Neutrophil (primary cell): ENCODE measurements around the gene FZR1.

ENCODE experiments used
- H3K27ac ChIP-seq: fragments of 200-600 bp; sonication (generic); 2 replicates; pipeline ENCODE4 v1.5.1; 2016; ENCODE audit warnings: mild to moderate bottlenecking, moderate library complexity
- H3K27me3 ChIP-seq: fragments of 200-600 bp; sonication (generic); 2 replicates; pipeline ENCODE4 v1.6.0; 2016; ENCODE audit warnings: mild to moderate bottlenecking
- H3K36me3 ChIP-seq: fragments of 200-600 bp; sonication (generic); 2 replicates; pipeline ENCODE4 v1.5.1; 2017
- H3K4me1 ChIP-seq, 2 experiments: fragments of 200-600 bp in 1 of 2; sonication (generic) in 1 of 2; 1 replicate in 1 of 2; 2 replicates in 1 of 2; pipeline versions ENCODE4 v1.5.1 to v1.6.1; 2013 to 2016; ENCODE audit warnings: low read depth in 1 of 2, low read length in 1 of 2, mild to moderate bottlenecking in 1 of 2, moderate library complexity in 1 of 2; ENCODE audit not compliant: control insufficient read depth in 1 of 2, insufficient read depth in 1 of 2
- H3K4me3 ChIP-seq, 2 experiments: fragments of 200-600 bp in 1 of 2; sonication (generic) in 1 of 2; 1 replicate in 1 of 2; 2 replicates in 1 of 2; pipeline ENCODE4 v1.5.1; 2013 to 2016; ENCODE audit warnings: low read depth in 1 of 2, low read length in 1 of 2, mild to moderate bottlenecking in 1 of 2, moderate library complexity in 1 of 2
- H3K9me3 ChIP-seq: fragments of 200-600 bp; sonication (generic); 2 replicates; pipeline ENCODE4 v1.5.1; 2016
- CTCF ChIP-seq: fragments of 200-600 bp; sonication (generic); IDR thresholded peaks from 2 replicates; pipeline ENCODE4 v1.5.1; 2016; ENCODE audit warnings: antibody characterized with exemption

Gene FZR1

GRCh38 chr19:3479834-3480215, 26.3 kb upstream of the FZR1 start:
- H3K36me3 ChIP-seq: peaks cover 12% of the 10 kb centered on the region
- H3K27me3 ChIP-seq: no peaks in the 10 kb centered on the region
- H3K4me1 ChIP-seq: peaks cover 3 to 17% of the 10 kb centered on the region in 2 experiments
- no peaks in the 10 kb centered on the region for H3K9me3 ChIP-seq
- no peak overlapping the region for H3K27ac ChIP-seq
- no peak for TF ChIP-seq CTCF
- no peak overlapping the region for H3K4me3 ChIP-seq

GRCh38 chr19:3480383-3481091, 25.6 kb upstream of the FZR1 start, which contains the start of gene SMIM24:
TSS of gene SMIM24 (minus strand) at chr19:3480525. CDS start at chr19:3480463, 62 bp downstream.
- H3K27ac ChIP-seq: no peak within 1 kb of the TSS
- H3K9me3 ChIP-seq: no peaks in the 10 kb centered on the region
- H3K4me1 ChIP-seq: peaks cover 3 to 17% of the 10 kb centered on the region in 2 experiments
- peak within 1 kb of the TSS in 1 of 2 experiments; percentile 27 for H3K4me3 ChIP-seq
- H3K27me3 ChIP-seq: no peaks in the 10 kb centered on the region
- peaks cover 12% of the 10 kb centered on the region for H3K36me3 ChIP-seq
- no peak for TF ChIP-seq CTCF

GRCh38 chr19:3481241-3482090, 24.6 kb upstream of the FZR1 start:
- no peaks in the 10 kb centered on the region for H3K9me3 ChIP-seq
- no peak for TF ChIP-seq CTCF
- no peak overlapping the region for H3K4me3 ChIP-seq

GRCh38 chr19:3482507-3483225, 23.4 kb upstream of the FZR1 start:
- no peak overlapping the region for H3K27ac ChIP-seq
- peaks cover 3 to 17% of the 10 kb centered on the region in 2 experiments for H3K4me1 ChIP-seq
- H3K36me3 ChIP-seq: peaks cover 12% of the 10 kb centered on the region
- no peaks in the 10 kb centered on the region for H3K9me3 ChIP-seq
- no peak overlapping the region for H3K4me3 ChIP-seq
- H3K27me3 ChIP-seq: no peaks in the 10 kb centered on the region
- no peak for TF ChIP-seq CTCF

More at GRCh38 chr19:3481241-3482090, 24.6 kb upstream of the FZR1 start:
- Histone ChIP-seq H3K27me3 (no peaks in the 10 kb centered on the region), H3K36me3 (peaks cover 12% of the 10 kb centered on the region), H3K27ac (no peak overlapping the region), H3K4me1 (peaks cover 3 to 17% of the 10 kb centered on the region in 2 experiments)

GRCh38 chr19:3483226-3483628, 22.9 kb upstream of the FZR1 start, which contains the start of gene SMIM44:
TSS of gene SMIM44 (minus strand) at chr19:3483441. CDS start at chr19:3483403, 38 bp downstream.
- Histone ChIP-seq H3K4me3 (no peak within 1 kb of the TSS), H3K9me3 (no peaks in the 10 kb centered on the region), H3K4me1 (peaks cover 3 to 17% of the 10 kb centered on the region in 2 experiments), H3K27me3 (no peaks in the 10 kb centered on the region), H3K27ac (no peak within 1 kb of the TSS), H3K36me3 (peaks cover 12% of the 10 kb centered on the region)
- no peak for TF ChIP-seq CTCF
